ENCODE data around the gene C1QTNF2.

The C1QTNF2 gene

GRCh38 chr5:160312960-160313727, 57.3 kb downstream of the C1QTNF2 start:
- TF ChIP-seq CTCF (conservative IDR thresholded peaks at IDR 0.05; ENCODE audit: low read depth, low read length) = no peak
- H3K4me3 ChIP-seq (ENCODE audit: low read length) = peak overlapping the region; percentile 84

GRCh38 chr5:160312134-160312959, 58.1 kb downstream of the C1QTNF2 start, which contains the start of gene CCNJL:
CCNJL (minus strand) TSS chr5:160312564; CDS start chr5:160311923, 641 bp downstream.
- H3K4me3 ChIP-seq (ENCODE audit: low read length) = peak within 1 kb of the TSS; percentile 84
- DNase-seq (ENCODE audit: low read depth) = no peak
- no peak for TF ChIP-seq CTCF (conservative IDR thresholded peaks at IDR 0.05; ENCODE audit: low read depth, low read length)

More at GRCh38 chr5:160312960-160313727, 57.3 kb downstream of the C1QTNF2 start:
- DNase-seq (ENCODE audit: low read depth) = no peak

GRCh38 chr5:160311491-160312133, 58.8 kb downstream of the C1QTNF2 start:
- no peak for TF ChIP-seq CTCF (conservative IDR thresholded peaks at IDR 0.05; ENCODE audit: low read depth, low read length)
- no peak for DNase-seq (ENCODE audit: low read depth)
- H3K4me3 ChIP-seq (ENCODE audit: low read length) = peak overlapping the region; percentile 84

GRCh38 chr5:160310552-160311295, 59.7 kb downstream of the C1QTNF2 start:
- no peak for TF ChIP-seq CTCF (conservative IDR thresholded peaks at IDR 0.05; ENCODE audit: low read depth, low read length)
- H3K4me3 ChIP-seq (ENCODE audit: low read length) = peak overlapping the region; percentile 84
- no peak for DNase-seq (ENCODE audit: low read depth)

- no peak for DNase-seq (ENCODE audit: low read depth)
- no peak overlapping the region for H3K4me3 ChIP-seq (ENCODE audit: low read length)
- TF ChIP-seq CTCF (conservative IDR thresholded peaks at IDR 0.05; ENCODE audit: low read depth, low read length) = no peak
Observed at GRCh38 chr5:160310140-160310539, 60.3 kb downstream of the C1QTNF2 start.

- TF ChIP-seq CTCF (conservative IDR thresholded peaks at IDR 0.05; ENCODE audit: low read depth, low read length) = no peak
- H3K4me3 ChIP-seq (ENCODE audit: low read length) = no peak overlapping the region
- no peak for DNase-seq (ENCODE audit: low read depth)
Observed at GRCh38 chr5:160306696-160307095, 63.7 kb downstream of the C1QTNF2 start.

Data from retinal pigment epithelial cell (primary cell).